Astrocyte (in vitro differentiated cells and primary cell): Measurements from ENCODE around the gene ZNF684. TPM values are rescaled to one million over a fixed set of nuclear protein-coding genes. Genes with fewer than 3 reads are reported as not detected.
A peak's percentile ranks its signal among the peaks of the same experiment; 100 is the strongest.

Source experiments
- DNase-seq: peaks from one replicate; pipeline ENCODE4 v3.0.0-alpha.2; 2010; ENCODE audit warnings: low read depth
- FAIRE-seq: peaks from 2 replicates; lab custom pipeline; 2011; peaks lifted over from hg19 to GRCh38; lab: Jason Lieb, UNC
- H2AFZ ChIP-seq: 2 replicates; pipeline ENCODE4 v1.6.0; 2012; ENCODE audit warnings: low read depth, low read length, inconsistent platforms
- H3K27ac ChIP-seq: 2 replicates; pipeline ENCODE4 v1.5.1; 2011; ENCODE audit warnings: low read depth, low read length, inconsistent platforms
- H3K27me3 ChIP-seq: 2 replicates; pipeline ENCODE4 v1.6.0; 2011; ENCODE audit warnings: low read length, inconsistent platforms; ENCODE audit not compliant: insufficient read depth
- H3K36me3 ChIP-seq: 2 replicates; pipeline ENCODE4 v1.5.1; 2011; ENCODE audit warnings: low read length, inconsistent platforms; ENCODE audit not compliant: insufficient read depth
- H3K4me1 ChIP-seq: 2 replicates; pipeline ENCODE4 v1.5.1; 2011; ENCODE audit warnings: low read length, inconsistent platforms; ENCODE audit not compliant: insufficient read depth
- H3K4me2 ChIP-seq: 2 replicates; pipeline ENCODE4 v1.6.0; 2012; ENCODE audit warnings: low read length, inconsistent platforms
- H3K4me3 ChIP-seq: 2 replicates; pipeline ENCODE4 v1.5.1; 2011; ENCODE audit warnings: low read depth, mild to moderate bottlenecking, low read length, inconsistent platforms; ENCODE audit not compliant: insufficient read depth
- H3K79me2 ChIP-seq: 2 replicates; pipeline ENCODE4 v1.6.0; 2012; ENCODE audit warnings: mild to moderate bottlenecking, low read length, inconsistent platforms; ENCODE audit not compliant: insufficient read depth
- H3K9ac ChIP-seq: 2 replicates; pipeline ENCODE4 v1.6.0; 2012; ENCODE audit warnings: mild to moderate bottlenecking, low read length, inconsistent platforms
- H3K9me3 ChIP-seq: 2 replicates; pipeline ENCODE4 v1.5.1; 2012; ENCODE audit warnings: low read depth, mild to moderate bottlenecking, low read length, inconsistent platforms; ENCODE audit not compliant: insufficient read depth
- H4K20me1 ChIP-seq: 2 replicates; pipeline ENCODE4 v1.6.0; 2012; ENCODE audit warnings: low read length, inconsistent platforms; ENCODE audit not compliant: insufficient read depth
- H3K27ac Mint-ChIP-seq: one replicate; pipeline ENCODE4 v1.8.0; 2021; ENCODE audit warnings: mild to moderate bottlenecking, mixed read lengths; ENCODE audit not compliant: unreplicated experiment
- H3K27me3 Mint-ChIP-seq: one replicate; pipeline ENCODE4 v1.8.0; 2021; ENCODE audit warnings: low read depth, mixed read lengths; ENCODE audit not compliant: unreplicated experiment
- H3K36me3 Mint-ChIP-seq: one replicate; pipeline ENCODE4 v1.8.0; 2021; ENCODE audit warnings: low read depth, mixed read lengths; ENCODE audit not compliant: unreplicated experiment
- H3K4me1 Mint-ChIP-seq: one replicate; pipeline ENCODE4 v1.8.0; 2021; ENCODE audit warnings: low read depth, mixed read lengths; ENCODE audit not compliant: unreplicated experiment
- H3K4me3 Mint-ChIP-seq: one replicate; pipeline ENCODE4 v1.8.0; 2021; ENCODE audit warnings: mild to moderate bottlenecking, moderate library complexity, mixed read lengths; ENCODE audit not compliant: unreplicated experiment
- H3K9me3 Mint-ChIP-seq: one replicate; pipeline ENCODE4 v1.8.0; 2021; ENCODE audit warnings: mild to moderate bottlenecking, mixed read lengths; ENCODE audit not compliant: unreplicated experiment
- EZH2 ChIP-seq: IDR thresholded peaks from 2 replicates; pipeline ENCODE4 v1.6.1; 2012; ENCODE audit warnings: mild to moderate bottlenecking, low read length, inconsistent platforms; ENCODE audit not compliant: insufficient read depth
- total RNA-seq: library from RNA; stranded (reverse); gene quantifications from 2 replicates; pipeline ENCODE4 v1.2.1, GENCODE V29; 2021
- TF ChIP-seq, protein P1 (sequence below): IDR thresholded peaks from 2 replicates; pipeline ENCODE4 v1.5.1; 2011; ENCODE audit warnings: low read depth, mild to moderate bottlenecking, inconsistent platforms, low read length, moderate library complexity; ENCODE audit not compliant: insufficient read depth

The ZNF684 gene
- total RNA-seq, 1 donor from 2014 or later = 3.9 TPM

DNA sequence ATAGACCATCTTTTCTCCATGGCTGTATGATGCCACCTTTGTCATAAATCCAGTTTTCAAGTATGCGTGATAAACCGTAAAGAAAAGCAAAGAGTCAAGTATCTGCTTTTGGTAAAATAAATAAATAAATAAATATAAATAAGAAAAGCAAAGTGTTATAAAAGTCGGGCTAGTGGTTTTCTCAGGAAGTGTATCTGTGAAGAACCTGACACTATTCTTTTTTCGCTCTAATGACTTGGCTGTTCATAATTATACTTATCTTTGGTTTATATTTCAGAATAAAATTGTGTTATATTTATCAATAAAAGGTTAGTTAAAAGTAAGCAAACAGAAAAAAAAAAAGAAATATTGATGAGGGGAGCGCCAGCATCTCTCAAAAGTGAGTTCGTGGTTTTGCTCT is 23.5 kb upstream of the ZNF684 start:
- Histone ChIP-seq H3K79me2 (peaks cover 23% of the 10 kb centered on the region), H3K4me1 (peaks cover 6% of the 10 kb centered on the region), H3K4me3 (peak overlapping the region; percentile 92), H3K9ac (peak overlapping the region; percentile 89), H3K9me3 (no peaks in the 10 kb centered on the region), H3K4me2 (peak overlapping the region; percentile 99), H3K36me3 (no peaks in the 10 kb centered on the region), H3K27me3 (no peaks in the 10 kb centered on the region), H4K20me1 (no peaks in the 10 kb centered on the region), H2AFZ (peak overlapping the region; percentile 99), H3K27ac (peak overlapping the region; percentile 62)
- Mint-ChIP-seq H3K27ac (peak overlapping the region; percentile 77), H3K9me3 (peaks cover 30% of the 10 kb centered on the region), H3K4me3 (peak overlapping the region; percentile 87), H3K4me1 (peaks cover 5% of the 10 kb centered on the region), H3K27me3 (no peaks in the 10 kb centered on the region), H3K36me3 (peaks cover 19% of the 10 kb centered on the region)
- TF ChIP-seq EZH2 = no peak
- TF ChIP-seq, protein P1, sequence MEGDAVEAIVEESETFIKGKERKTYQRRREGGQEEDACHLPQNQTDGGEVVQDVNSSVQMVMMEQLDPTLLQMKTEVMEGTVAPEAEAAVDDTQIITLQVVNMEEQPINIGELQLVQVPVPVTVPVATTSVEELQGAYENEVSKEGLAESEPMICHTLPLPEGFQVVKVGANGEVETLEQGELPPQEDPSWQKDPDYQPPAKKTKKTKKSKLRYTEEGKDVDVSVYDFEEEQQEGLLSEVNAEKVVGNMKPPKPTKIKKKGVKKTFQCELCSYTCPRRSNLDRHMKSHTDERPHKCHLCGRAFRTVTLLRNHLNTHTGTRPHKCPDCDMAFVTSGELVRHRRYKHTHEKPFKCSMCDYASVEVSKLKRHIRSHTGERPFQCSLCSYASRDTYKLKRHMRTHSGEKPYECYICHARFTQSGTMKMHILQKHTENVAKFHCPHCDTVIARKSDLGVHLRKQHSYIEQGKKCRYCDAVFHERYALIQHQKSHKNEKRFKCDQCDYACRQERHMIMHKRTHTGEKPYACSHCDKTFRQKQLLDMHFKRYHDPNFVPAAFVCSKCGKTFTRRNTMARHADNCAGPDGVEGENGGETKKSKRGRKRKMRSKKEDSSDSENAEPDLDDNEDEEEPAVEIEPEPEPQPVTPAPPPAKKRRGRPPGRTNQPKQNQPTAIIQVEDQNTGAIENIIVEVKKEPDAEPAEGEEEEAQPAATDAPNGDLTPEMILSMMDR = no peak
- FAIRE-seq = no peak
- no peak for DNase-seq

DNA sequence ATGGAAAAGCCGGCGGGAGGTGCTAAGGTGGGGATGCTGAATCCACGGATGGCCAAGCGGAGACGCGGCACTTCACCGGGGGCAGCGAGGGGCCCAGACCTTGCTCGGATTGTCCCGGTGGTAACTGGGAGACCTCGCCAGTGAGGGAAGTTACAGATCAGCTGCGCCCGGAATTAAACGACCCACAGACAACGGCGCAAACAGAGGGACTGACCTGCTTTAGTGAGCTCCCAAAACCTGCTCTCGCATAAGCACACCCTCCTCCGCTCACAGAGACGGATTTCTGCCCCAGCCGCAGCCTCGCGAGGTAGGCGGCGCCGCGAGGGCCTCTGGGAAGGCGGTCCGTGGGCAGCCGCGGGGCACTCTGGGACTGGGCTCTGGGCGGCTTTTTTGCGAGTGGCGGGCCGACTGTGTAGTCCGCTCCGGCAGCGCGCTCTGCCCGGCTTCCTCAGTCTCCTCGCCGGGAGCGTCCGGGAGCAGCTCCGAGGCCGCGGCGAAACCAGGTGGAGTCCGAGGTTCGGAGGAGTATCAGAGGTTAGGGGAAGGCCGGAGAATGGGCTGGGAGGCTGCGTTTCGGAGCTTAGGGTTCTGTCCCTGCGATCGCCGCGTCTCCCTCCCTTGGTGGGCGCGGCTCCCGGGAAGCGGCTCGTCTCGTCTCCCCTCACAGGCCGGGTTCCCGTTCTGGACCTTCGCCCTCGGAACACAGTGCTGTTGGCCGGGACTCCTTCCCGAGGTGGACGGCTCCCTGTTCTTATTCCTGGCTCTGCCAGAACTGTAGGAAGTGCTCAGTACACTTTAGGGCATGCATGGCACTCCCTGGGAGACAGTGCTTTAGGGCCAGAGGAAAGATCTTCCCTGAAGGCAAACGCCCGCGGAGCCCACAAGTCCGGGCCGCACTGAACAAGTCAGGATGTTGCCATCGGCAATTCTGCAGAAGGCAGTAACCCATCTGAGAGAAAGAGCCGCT is 22.8 kb upstream of the ZNF684 start, which contains the start of gene EXO5:
TSS of gene EXO5 (plus strand) at position 393 of the 967 bp plus-strand sequence. CDS start 5,778 bp downstream, outside the sequence.
- H3K27ac ChIP-seq = peak within 1 kb of the TSS; percentile 62
- peak within 1 kb of the TSS; percentile 99 for H3K4me2 ChIP-seq
- DNase-seq = peak; percentile 70
- FAIRE-seq = no peak
- TF ChIP-seq, protein P1 = no peak
- no peak for TF ChIP-seq EZH2
- H3K27me3 ChIP-seq = no peaks in the 10 kb centered on the region
- peak within 1 kb of the TSS; percentile 87 for H3K4me3 Mint-ChIP-seq
- H3K9me3 ChIP-seq = no peaks in the 10 kb centered on the region
- peak within 1 kb of the TSS; percentile 89 for H3K9ac ChIP-seq
- H2AFZ ChIP-seq = peak within 1 kb of the TSS; percentile 99
- no peaks in the 10 kb centered on the region for H4K20me1 ChIP-seq
- H3K36me3 ChIP-seq = no peaks in the 10 kb centered on the region
- H3K9me3 Mint-ChIP-seq = peaks cover 30% of the 10 kb centered on the region
- H3K27ac Mint-ChIP-seq = peak within 1 kb of the TSS; percentile 77
- peaks cover 23% of the 10 kb centered on the region for H3K79me2 ChIP-seq
- H3K4me1 Mint-ChIP-seq = peaks cover 5% of the 10 kb centered on the region
- peaks cover 6% of the 10 kb centered on the region for H3K4me1 ChIP-seq
- H3K27me3 Mint-ChIP-seq = no peaks in the 10 kb centered on the region
- H3K4me3 ChIP-seq = peak within 1 kb of the TSS; percentile 92
- H3K36me3 Mint-ChIP-seq = peaks cover 19% of the 10 kb centered on the region
